ENCODE results near the gene SAFB2. TPM values are rescaled to one million over a fixed set of nuclear protein-coding genes. Genes with fewer than 3 reads are reported as not detected.

The SAFB2 gene
- 36.2 TPM for polyA plus RNA-seq (2013, experiment 1 of 2)
- 29.2 TPM for polyA plus RNA-seq (2013, experiment 2 of 2)

DNA sequence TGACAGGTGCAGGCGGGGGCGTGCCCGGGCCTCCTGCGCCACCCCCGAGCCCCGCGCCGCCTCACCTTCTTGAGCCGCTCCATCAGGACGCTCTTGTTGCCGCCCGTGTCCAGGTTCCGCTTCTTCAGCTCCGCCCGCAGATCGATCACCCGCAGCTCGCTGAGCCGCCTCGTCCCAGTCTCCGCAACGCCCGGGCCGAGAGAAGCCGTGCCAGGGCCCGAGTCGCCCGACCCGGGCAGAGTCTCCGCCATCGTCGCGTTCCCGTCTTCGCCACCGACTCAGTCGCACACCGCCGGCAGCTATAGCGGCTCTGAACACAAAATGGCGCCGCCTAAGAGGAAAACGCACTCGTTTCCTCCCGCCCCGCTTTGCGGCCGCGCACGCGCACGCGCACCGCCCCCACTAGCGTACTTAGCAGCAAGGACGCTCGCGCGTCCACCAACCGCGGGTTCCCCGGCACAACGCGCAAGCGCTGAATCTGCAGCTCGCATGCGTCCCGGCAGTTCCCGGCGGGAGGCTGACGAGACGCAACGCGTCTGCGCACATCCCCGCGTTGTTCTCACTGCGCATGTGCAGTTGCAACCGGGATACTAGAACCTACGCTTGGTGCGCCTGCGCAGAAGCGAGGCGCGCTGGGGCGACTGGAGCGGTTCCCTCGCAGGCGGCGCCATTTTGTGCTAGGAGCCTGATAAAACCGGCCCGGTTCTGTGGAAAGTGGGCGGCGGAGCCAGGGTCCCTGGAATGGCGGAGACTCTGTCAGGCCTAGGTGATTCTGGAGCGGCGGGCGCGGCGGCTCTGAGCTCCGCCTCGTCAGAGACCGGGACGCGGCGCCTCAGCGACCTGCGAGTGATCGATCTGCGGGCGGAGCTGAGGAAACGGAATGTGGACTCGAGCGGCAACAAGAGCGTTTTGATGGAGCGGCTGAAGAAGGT is at the start of gene SAFB2, which contains the start of gene SAFB:
SAFB2 (minus strand) TSS at position 312 of the 932 bp plus-strand sequence; CDS start at position 251, 61 bp downstream.
SAFB (plus strand) TSS at position 619 of the 932 bp plus-strand sequence; CDS start at position 742, 123 bp downstream.
- H3K9ac ChIP-seq (ENCODE audit: low read depth, low read length) = peak within 1 kb of the TSS; percentile 93
- under 1% methylated on average over 116 of the region's 116 CpGs for WGBS
- H3K27me3 ChIP-seq (ENCODE audit: insufficient read depth, low read length) = no peaks in the 10 kb centered on the region
- peaks cover 64% of the 10 kb centered on the region for H3K36me3 ChIP-seq (ENCODE audit: insufficient read depth, low read length)
- peak within 1 kb of the TSS; percentile 96 for H3K27ac ChIP-seq (ENCODE audit: low read depth, low read length)
- peak within 1 kb of the TSS; percentile 97 for H3K4me3 ChIP-seq (ENCODE audit: low read length)
- peaks cover 21% of the 10 kb centered on the region for H3K4me1 ChIP-seq (ENCODE audit: insufficient read depth, low read length)
- no peaks in the 10 kb centered on the region for H3K9me3 ChIP-seq (ENCODE audit: insufficient read depth, low read depth, low read length)

DNA sequence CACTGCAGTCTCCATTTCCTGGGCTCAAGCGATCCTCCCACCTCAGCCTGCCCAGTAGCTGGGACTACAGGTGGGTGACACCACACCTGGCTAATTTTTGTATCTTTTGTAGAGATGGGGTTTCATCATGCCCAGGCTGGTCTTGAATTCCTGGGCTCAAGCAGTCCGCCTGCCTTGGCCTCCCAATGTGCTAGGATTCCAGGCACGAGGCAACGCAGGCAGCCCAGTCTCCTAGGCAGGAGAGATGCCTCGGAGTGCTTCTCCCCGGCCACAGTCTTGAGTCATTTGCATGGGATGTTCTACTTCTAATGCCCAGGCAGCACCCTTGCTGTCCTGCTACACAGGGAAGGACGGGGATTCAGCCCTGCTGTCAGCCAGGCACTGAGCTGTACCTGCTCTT is 49.0 kb upstream of the SAFB2 start:
- no peaks in the 10 kb centered on the region for H3K27me3 ChIP-seq (ENCODE audit: insufficient read depth, low read length)
- peaks cover 4% of the 10 kb centered on the region for H3K4me1 ChIP-seq (ENCODE audit: insufficient read depth, low read length)
- peaks cover 48% of the 10 kb centered on the region for H3K36me3 ChIP-seq (ENCODE audit: insufficient read depth, low read length)
- no peaks in the 10 kb centered on the region for H3K9me3 ChIP-seq (ENCODE audit: insufficient read depth, low read depth, low read length)
- no peak overlapping the region for H3K27ac ChIP-seq (ENCODE audit: low read depth, low read length)
- no peak overlapping the region for H3K4me3 ChIP-seq (ENCODE audit: low read length)
- 93% methylated on average over 7 of the region's 7 CpGs for WGBS
- H3K9ac ChIP-seq (ENCODE audit: low read depth, low read length) = no peak overlapping the region

DNA sequence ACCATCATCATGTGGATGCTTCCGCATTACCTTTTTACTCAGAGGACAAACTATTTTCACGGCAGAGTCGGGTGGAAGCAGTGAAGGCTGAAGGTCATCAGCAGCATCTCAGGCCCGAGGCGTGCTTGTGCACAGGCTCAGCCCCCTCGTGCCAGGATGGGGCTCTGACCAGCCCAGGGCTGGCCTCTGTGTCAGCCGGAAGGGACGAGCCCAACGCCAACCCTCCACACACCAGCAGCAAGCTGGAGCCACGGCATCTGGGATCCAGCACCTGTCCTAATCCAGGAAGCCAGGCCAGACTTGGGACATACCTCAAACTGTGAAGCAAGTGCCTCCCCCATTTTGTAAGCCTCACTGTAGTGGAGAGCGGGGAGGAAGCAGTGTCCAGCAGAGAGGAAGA is 46.6 kb upstream of the SAFB2 start:
- no peaks in the 10 kb centered on the region for H3K9me3 ChIP-seq (ENCODE audit: insufficient read depth, low read depth, low read length)
- WGBS = 92% methylated on average over 11 of the region's 11 CpGs
- H3K4me1 ChIP-seq (ENCODE audit: insufficient read depth, low read length) = peaks cover 4% of the 10 kb centered on the region; the same call in 1 of the 2 replicates
- peaks cover 72% of the 10 kb centered on the region for H3K36me3 ChIP-seq (ENCODE audit: insufficient read depth, low read length)
- no peak overlapping the region for H3K27ac ChIP-seq (ENCODE audit: low read depth, low read length)
- H3K27me3 ChIP-seq (ENCODE audit: insufficient read depth, low read length) = no peaks in the 10 kb centered on the region
- H3K9ac ChIP-seq (ENCODE audit: low read depth, low read length) = no peak overlapping the region
- H3K4me3 ChIP-seq (ENCODE audit: low read length) = no peak overlapping the region

- Histone ChIP-seq H3K4me1 (ENCODE audit: insufficient read depth, low read length) (peaks cover 4% of the 10 kb centered on the region; the same call in 1 of the 2 replicates), H3K9me3 (ENCODE audit: insufficient read depth, low read depth, low read length) (no peaks in the 10 kb centered on the region), H3K27me3 (ENCODE audit: insufficient read depth, low read length) (no peaks in the 10 kb centered on the region), H3K27ac (ENCODE audit: low read depth, low read length) (peak overlapping the region; percentile 69), H3K36me3 (ENCODE audit: insufficient read depth, low read length) (peaks cover 82% of the 10 kb centered on the region), H3K4me3 (ENCODE audit: low read length) (no peak overlapping the region), H3K9ac (ENCODE audit: low read depth, low read length) (peak overlapping the region; percentile 24; the same call in 1 of the 2 replicates)
- WGBS = 78% methylated on average over 22 of the region's 22 CpGs
Observed at GRCh38 chr19:5667751-5668271, 45.2 kb upstream of the SAFB2 start.

- Histone ChIP-seq H3K36me3 (ENCODE audit: insufficient read depth, low read length) (peaks cover 89% of the 10 kb centered on the region), H3K4me1 (ENCODE audit: insufficient read depth, low read length) (peaks cover 4% of the 10 kb centered on the region; the same call in 1 of the 2 replicates), H3K9me3 (ENCODE audit: insufficient read depth, low read depth, low read length) (no peaks in the 10 kb centered on the region), H3K4me3 (ENCODE audit: low read length) (no peak overlapping the region), H3K27ac (ENCODE audit: low read depth, low read length) (peak overlapping the region; percentile 69; the same call in 1 of the 2 replicates), H3K9ac (ENCODE audit: low read depth, low read length) (0 out of 2 replicates have a peak overlapping the region, but pooled peaks have one; percentile 13), H3K27me3 (ENCODE audit: insufficient read depth, low read length) (no peaks in the 10 kb centered on the region)
- WGBS = 92% methylated on average over 26 of the region's 26 CpGs
Observed at GRCh38 chr19:5666921-5667610, 44.5 kb upstream of the SAFB2 start.

DNA sequence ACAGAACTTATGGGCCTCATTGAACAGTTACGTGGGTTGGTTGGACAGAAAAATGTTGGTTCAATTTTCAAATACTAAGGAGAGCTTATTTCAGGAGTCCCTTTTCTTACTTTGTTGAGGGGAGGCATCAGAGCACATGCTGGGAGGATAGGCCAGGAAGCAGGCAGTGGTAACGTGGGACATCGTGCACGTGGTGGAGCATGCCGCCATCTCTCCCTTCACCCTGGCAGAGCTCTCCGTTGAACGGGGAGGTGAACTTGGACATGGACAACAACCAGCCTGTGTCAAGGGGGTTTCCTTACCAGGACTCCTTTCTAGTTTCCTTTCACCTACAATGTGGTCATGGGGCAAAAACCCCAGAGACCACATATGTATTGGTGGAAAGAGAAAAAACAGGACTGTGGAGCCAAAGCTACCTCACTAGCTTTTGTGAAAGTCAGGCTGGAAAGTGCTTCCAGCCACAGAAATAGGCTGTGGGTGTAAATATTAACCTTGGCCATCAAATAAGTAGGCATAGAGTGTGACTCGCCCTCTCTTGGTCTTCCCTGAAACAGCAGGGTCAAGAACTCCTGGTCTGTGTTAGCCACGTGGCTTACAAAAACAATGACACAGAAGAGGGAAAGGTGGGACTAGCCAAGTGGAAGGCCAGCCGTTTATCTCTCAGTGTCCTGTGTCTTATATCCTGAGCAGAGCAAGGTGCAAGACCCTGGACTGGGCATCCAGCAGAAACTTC is 43.4 kb upstream of the SAFB2 start:
- Histone ChIP-seq H3K27ac (ENCODE audit: low read depth, low read length) (no peak overlapping the region), H3K9me3 (ENCODE audit: insufficient read depth, low read depth, low read length) (no peaks in the 10 kb centered on the region)
- WGBS = 91% methylated on average over 10 of the region's 10 CpGs

DNA sequence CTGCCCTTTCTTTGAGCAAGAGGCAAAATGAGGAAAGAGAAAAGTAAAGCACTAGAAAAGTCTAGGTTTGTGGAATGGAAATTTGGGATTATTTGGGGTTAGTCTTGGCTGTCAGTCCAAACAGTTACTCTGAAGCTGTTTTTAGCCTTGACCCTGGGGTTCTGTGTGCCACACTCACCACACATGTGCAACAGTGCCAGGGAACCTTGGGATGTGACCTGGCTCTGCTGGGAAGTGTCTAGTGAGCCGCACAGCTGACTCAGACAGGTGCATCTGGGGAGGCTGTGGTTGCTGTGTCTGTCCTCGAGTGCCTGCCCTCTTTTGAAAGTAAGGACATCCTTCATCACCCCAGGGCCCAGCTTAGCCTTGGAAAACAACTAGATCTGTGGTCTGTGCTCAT is 41.9 kb upstream of the SAFB2 start:
- H3K27ac ChIP-seq (ENCODE audit: low read depth, low read length) = no peak overlapping the region
- H3K9me3 ChIP-seq (ENCODE audit: insufficient read depth, low read depth, low read length) = no peaks in the 10 kb centered on the region
- peaks cover 4% of the 10 kb centered on the region; the same call in 1 of the 2 replicates for H3K4me1 ChIP-seq (ENCODE audit: insufficient read depth, low read length)
- no peak overlapping the region for H3K9ac ChIP-seq (ENCODE audit: low read depth, low read length)
- H3K4me3 ChIP-seq (ENCODE audit: low read length) = no peak overlapping the region
- WGBS = 100% methylated on average over 2 of the region's 2 CpGs
- H3K36me3 ChIP-seq (ENCODE audit: insufficient read depth, low read length) = peaks cover 99% of the 10 kb centered on the region
- no peaks in the 10 kb centered on the region for H3K27me3 ChIP-seq (ENCODE audit: insufficient read depth, low read length)

More for the DNA sequence above, 43.4 kb upstream of the SAFB2 start:
- Histone ChIP-seq H3K9ac (ENCODE audit: low read depth, low read length) (no peak overlapping the region), H3K4me1 (ENCODE audit: insufficient read depth, low read length) (peaks cover 4% of the 10 kb centered on the region; the same call in 1 of the 2 replicates), H3K36me3 (ENCODE audit: insufficient read depth, low read length) (peaks cover 90% of the 10 kb centered on the region), H3K4me3 (ENCODE audit: low read length) (no peak overlapping the region), H3K27me3 (ENCODE audit: insufficient read depth, low read length) (no peaks in the 10 kb centered on the region)

GRCh38 chr19:5663904-5664303 is 41.3 kb upstream of the SAFB2 start:
- no peaks in the 10 kb centered on the region for H3K27me3 ChIP-seq (ENCODE audit: insufficient read depth, low read length)
- WGBS = 96% methylated on average over 17 of the region's 17 CpGs
- no peak overlapping the region for H3K4me3 ChIP-seq (ENCODE audit: low read length)

GRCh38 chr19:5661483-5661882 is 38.9 kb upstream of the SAFB2 start:
- 96% methylated on average over 42 of the region's 42 CpGs for WGBS
- H3K27ac ChIP-seq (ENCODE audit: low read depth, low read length) = no peak overlapping the region
- no peaks in the 10 kb centered on the region for H3K9me3 ChIP-seq (ENCODE audit: insufficient read depth, low read depth, low read length)
- H3K27me3 ChIP-seq (ENCODE audit: insufficient read depth, low read length) = no peaks in the 10 kb centered on the region
- no peak overlapping the region for H3K9ac ChIP-seq (ENCODE audit: low read depth, low read length)
- no peaks in the 10 kb centered on the region for H3K4me1 ChIP-seq (ENCODE audit: insufficient read depth, low read length)
- peaks cover 95% of the 10 kb centered on the region for H3K36me3 ChIP-seq (ENCODE audit: insufficient read depth, low read length)
- H3K4me3 ChIP-seq (ENCODE audit: low read length) = no peak overlapping the region

More at GRCh38 chr19:5663904-5664303, 41.3 kb upstream of the SAFB2 start:
- Histone ChIP-seq H3K9me3 (ENCODE audit: insufficient read depth, low read depth, low read length) (no peaks in the 10 kb centered on the region), H3K36me3 (ENCODE audit: insufficient read depth, low read length) (peaks cover 98% of the 10 kb centered on the region), H3K4me1 (ENCODE audit: insufficient read depth, low read length) (peaks cover 4% of the 10 kb centered on the region; the same call in 1 of the 2 replicates), H3K9ac (ENCODE audit: low read depth, low read length) (no peak overlapping the region), H3K27ac (ENCODE audit: low read depth, low read length) (no peak overlapping the region)

GRCh38 chr19:5655412-5655811 is 32.8 kb upstream of the SAFB2 start:
- Histone ChIP-seq H3K4me1 (ENCODE audit: insufficient read depth, low read length) (no peaks in the 10 kb centered on the region), H3K36me3 (ENCODE audit: insufficient read depth, low read length) (peaks cover 94% of the 10 kb centered on the region), H3K4me3 (ENCODE audit: low read length) (no peak overlapping the region), H3K27ac (ENCODE audit: low read depth, low read length) (no peak overlapping the region), H3K9ac (ENCODE audit: low read depth, low read length) (no peak overlapping the region), H3K9me3 (ENCODE audit: insufficient read depth, low read depth, low read length) (no peaks in the 10 kb centered on the region), H3K27me3 (ENCODE audit: insufficient read depth, low read length) (no peaks in the 10 kb centered on the region)
- 96% methylated on average over 4 of the region's 5 CpGs for WGBS

Data from HUES64 (cell line).